HCT116 (cell line): ENCODE measurements around the gene KSR1.

Experiments used
- CTCF ChIP-seq, 3 experiments: fragments of 200-600 bp in 1 of 3; sonication (generic) in 1 of 3; IDR thresholded peaks in 2 of 3; conservative IDR thresholded peaks in 1 of 3; 2 replicates each; pipeline ENCODE4 v1.5.1; 2012 to 2017; ENCODE audit warnings: low read depth in 2 of 3, low read length in 2 of 3, antibody characterized with exemption in 1 of 3, borderline replicate concordance in 1 of 3, control low read depth in 1 of 3, mild to moderate bottlenecking in 1 of 3, mixed read lengths in 1 of 3, mixed run types in 1 of 3, moderate library complexity in 1 of 3; ENCODE audit not compliant: insufficient read depth in 1 of 3
- REST ChIP-seq: IDR thresholded peaks from 2 replicates; pipeline ENCODE4 v1.6.1; 2012; ENCODE audit warnings: low read depth

- no peak for TF ChIP-seq CTCF (IDR thresholded peaks at IDR 0.05 in 2 of 3, conservative IDR thresholded peaks at IDR 0.05 in 1 of 3; ENCODE audit: borderline replicate concordance in 1 of 3, insufficient read depth in 1 of 3, low read depth in 2 of 3, low read length in 2 of 3)
- TF ChIP-seq REST = no peak
These were observed 94.2 kb downstream of the KSR1 start for GRCh38 chr17:27550291-27550930.
